NCI-H2081 treated with DMSO at 0.1 percent for 48 hours (cell line): Measurements from ENCODE around the gene TRIM24.

ENCODE experiments used
- DNase-seq: peaks from one replicate; lab custom pipeline; 2025; lab: John Stamatoyannopoulos, UW

TRIM24 gene

GRCh38 chr7:138538997-138539644 lies 79.1 kb downstream of the TRIM24 start:
- DNase-seq = no peak

- DNase-seq = no peak
Observed at GRCh38 chr7:138542183-138542582, 82.1 kb downstream of the TRIM24 start.

GRCh38 chr7:138543739-138544138 lies 83.7 kb downstream of the TRIM24 start:
- DNase-seq = no peak

GRCh38 chr7:138545123-138545522 lies 85.1 kb downstream of the TRIM24 start:
- DNase-seq = no peak

GRCh38 chr7:138546064-138546619 lies 86.1 kb downstream of the TRIM24 start:
- DNase-seq = no peak

DNA sequence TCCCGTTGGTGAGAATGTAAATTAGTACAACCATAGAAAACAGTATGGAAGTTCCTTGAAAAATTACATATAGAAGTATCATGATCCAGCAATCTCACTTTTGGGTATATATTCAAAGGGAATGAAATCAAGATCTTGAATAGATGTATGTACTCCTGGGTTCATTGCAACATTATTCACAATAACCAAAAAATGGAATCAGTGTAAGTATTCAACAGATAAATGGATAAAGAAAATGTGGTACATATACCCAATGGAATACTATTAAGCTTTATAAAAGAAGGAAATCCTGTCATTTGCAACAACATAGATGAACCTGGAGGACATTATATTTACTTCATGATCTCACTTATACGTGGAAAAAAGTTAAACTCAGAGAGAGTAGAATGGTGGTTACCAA lies 86.8 kb downstream of the TRIM24 start:
- no peak for DNase-seq

DNA sequence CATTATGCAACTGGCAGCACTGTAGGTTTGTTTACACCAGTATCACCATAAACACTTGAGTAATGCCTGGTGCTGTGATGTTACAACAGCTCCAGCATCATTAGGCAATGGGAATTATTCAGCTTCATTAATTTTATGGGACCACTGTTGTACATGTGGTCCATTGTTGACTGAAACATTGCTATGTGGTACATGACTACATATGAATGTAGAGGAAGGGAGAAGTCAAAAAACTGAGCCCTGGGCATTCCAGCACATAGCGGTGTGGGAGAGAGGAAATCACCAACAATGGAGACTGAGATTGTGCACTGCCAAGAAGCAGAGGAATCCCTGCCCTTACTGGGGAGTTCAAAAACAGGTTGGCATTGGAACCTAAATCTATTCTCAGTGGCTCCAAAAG lies 89.0 kb downstream of the TRIM24 start:
- no peak for DNase-seq

GRCh38 chr7:138550337-138550736 lies 90.3 kb downstream of the TRIM24 start:
- no peak for DNase-seq

GRCh38 chr7:138551102-138551501 lies 91.0 kb downstream of the TRIM24 start:
- no peak for DNase-seq

- no peak for DNase-seq
Observed at GRCh38 chr7:138553805-138554204, 93.7 kb downstream of the TRIM24 start.

GRCh38 chr7:138554674-138555073 lies 94.6 kb downstream of the TRIM24 start:
- DNase-seq = no peak

- DNase-seq = no peak
Observed at GRCh38 chr7:138555684-138556083, 95.6 kb downstream of the TRIM24 start.

- DNase-seq = no peak
Observed at GRCh38 chr7:138556771-138557484, 96.9 kb downstream of the TRIM24 start.

DNA sequence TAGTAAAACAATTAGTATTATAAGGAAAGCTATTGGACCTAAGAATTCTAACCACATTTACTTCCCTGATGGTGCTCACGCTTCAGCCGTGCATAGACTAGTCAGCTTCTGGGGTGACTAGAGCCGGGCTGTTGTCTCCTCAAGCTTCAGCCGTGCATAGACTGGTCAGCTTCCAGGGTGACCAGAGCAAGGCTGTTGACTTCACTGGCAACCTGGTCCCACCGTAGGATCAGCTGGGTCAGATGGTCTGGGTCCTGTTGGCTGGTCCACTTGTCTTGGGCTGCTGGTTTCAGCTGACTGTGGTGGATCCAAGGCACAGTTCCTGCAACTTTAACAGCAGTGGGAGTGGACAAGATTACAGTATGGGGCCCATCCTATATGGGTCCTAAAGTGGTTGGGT lies 99.4 kb downstream of the TRIM24 start:
- no peak for DNase-seq

DNA sequence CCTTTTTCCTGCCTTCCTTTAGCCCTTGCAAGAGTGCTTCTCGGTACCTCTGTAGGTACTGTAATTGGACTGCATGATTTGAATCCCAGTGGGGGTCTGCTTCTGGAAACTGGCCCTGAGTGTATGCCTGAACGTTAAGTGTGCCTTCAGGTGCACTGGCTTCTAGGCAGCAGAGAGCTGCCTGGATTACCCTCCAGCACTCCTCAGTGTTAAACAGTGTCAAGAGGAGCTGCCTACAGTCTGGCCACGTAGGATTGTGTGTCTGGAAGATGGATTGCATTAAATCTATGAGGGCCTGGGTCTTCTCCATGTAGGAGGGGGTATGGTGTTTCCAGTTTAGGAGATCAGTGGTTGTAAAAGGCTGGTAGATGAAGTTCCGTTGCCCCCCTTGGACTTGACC lies 103.7 kb downstream of the TRIM24 start:
- no peak for DNase-seq

GRCh38 chr7:138564365-138564764 lies 104.3 kb downstream of the TRIM24 start:
- no peak for DNase-seq

DNA sequence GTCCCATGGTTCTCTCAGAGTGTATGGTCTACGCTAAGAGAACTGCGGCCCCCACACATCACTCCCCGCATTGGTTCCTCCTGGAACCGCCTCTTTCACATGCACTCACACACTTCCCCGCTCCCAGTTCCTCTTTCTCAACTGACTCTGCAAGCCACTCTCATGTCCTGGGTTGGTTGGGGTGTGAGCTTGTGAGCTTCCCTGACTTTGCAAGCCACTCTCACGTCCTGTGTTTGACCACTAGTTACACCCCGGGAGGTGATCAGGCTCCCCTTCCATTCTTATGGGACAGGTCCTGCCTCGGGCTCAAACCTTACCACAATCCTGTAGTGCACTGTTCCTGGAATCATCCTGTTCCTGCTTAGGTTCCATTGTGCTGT lies 105.0 kb downstream of the TRIM24 start:
- DNase-seq = no peak

DNA sequence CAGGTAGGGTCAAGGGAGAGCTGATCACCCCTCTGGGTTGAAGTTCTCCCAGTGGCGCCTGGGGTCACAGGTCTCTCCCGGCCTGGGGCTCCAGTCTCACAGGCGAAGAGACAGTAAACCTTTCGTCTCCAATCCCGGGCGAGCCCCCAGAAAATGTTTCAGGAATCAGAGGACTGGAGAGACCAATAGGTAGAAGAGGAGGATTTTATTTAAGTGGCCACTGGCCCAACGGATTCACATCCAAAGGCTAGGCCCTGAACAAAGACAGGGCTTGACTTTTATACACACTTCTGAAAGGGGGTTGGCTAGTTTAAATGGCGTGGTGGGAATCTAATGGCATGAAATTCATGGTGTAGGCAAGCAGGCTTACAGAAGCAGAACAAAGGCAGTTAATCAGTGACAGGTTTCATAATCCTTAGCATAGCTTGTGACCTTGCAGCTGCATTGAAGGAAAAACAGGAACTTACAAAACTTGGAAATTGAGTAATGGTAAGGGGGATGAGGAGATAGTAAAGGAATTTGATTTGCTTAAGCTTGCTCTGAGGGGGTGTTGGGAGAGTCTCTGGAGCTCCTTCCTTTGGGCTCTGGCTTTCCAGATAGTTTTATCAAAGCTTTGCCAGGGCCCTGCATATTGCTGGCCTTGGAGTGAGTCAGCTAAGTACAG lies 105.5 kb downstream of the TRIM24 start:
- DNase-seq = no peak

DNA sequence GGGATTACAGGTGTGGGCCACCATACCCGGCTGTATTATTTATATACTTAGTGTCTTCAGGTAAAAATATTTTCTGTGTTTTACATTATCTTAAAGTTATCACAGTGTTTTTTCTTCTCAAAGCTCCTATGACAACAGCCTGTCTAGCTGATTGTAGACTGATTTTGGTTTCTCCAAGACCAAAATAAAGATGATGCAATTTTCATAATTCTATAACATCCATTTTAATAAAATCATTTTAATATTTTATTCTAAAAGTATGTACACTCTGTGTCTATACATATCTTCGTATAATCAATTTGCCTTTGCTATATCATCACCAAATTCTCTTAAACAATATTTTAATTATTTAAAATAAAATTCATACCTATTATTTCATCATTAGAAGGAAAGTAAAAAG lies 108.6 kb downstream of the TRIM24 start:
- no peak for DNase-seq

GRCh38 chr7:138569418-138569817 lies 109.4 kb downstream of the TRIM24 start:
- no peak for DNase-seq

- DNase-seq = no peak
Observed at GRCh38 chr7:138570715-138571114, 110.7 kb downstream of the TRIM24 start.

GRCh38 chr7:138573741-138574140 lies 113.7 kb downstream of the TRIM24 start:
- no peak for DNase-seq

GRCh38 chr7:138575897-138576428 lies 115.9 kb downstream of the TRIM24 start:
- DNase-seq = no peak
